HG02623 (cell line): ENCODE data around the gene DYNLRB1.

Experiments
- ATAC-seq: cut with Tn5 transposase; IDR thresholded peaks from one replicate; pipeline ENCODE4 v1.9.1; 2021; ENCODE audit warnings: moderate library complexity; ENCODE audit not compliant: unreplicated experiment

DYNLRB1 gene

GRCh38 chr20:34532756-34533155 is 16.5 kb downstream of the DYNLRB1 start:
- ATAC-seq, result no peak

GRCh38 chr20:34534391-34535165 is 18.4 kb downstream of the DYNLRB1 start:
- no peak for ATAC-seq

GRCh38 chr20:34535301-34535840 is 19.1 kb downstream of the DYNLRB1 start:
- ATAC-seq, result no peak

GRCh38 chr20:34535857-34536256 is 19.6 kb downstream of the DYNLRB1 start:
- ATAC-seq, result no peak

GRCh38 chr20:34536798-34537394 is 20.7 kb downstream of the DYNLRB1 start:
- no peak for ATAC-seq

GRCh38 chr20:34537651-34538050 is 21.4 kb downstream of the DYNLRB1 start:
- no peak for ATAC-seq

- ATAC-seq, result no peak
Observed at GRCh38 chr20:34538671-34539123, 22.5 kb downstream of the DYNLRB1 start.

- no peak for ATAC-seq
Observed at GRCh38 chr20:34539756-34540155, 23.5 kb downstream of the DYNLRB1 start.

GRCh38 chr20:34540596-34541263 is 24.5 kb downstream of the DYNLRB1 start:
- ATAC-seq, result no peak

GRCh38 chr20:34541264-34541901 is 25.2 kb downstream of the DYNLRB1 start:
- ATAC-seq, result no peak

GRCh38 chr20:34541917-34542316 is 25.7 kb downstream of the DYNLRB1 start:
- no peak for ATAC-seq

- no peak for ATAC-seq
Observed at GRCh38 chr20:34542439-34542838, 26.2 kb downstream of the DYNLRB1 start.

- ATAC-seq, result no peak
Observed at GRCh38 chr20:34543463-34544056, 27.3 kb downstream of the DYNLRB1 start.

GRCh38 chr20:34544109-34544796 is 28.0 kb downstream of the DYNLRB1 start:
- no peak for ATAC-seq

GRCh38 chr20:34546751-34547181 is 30.5 kb downstream of the DYNLRB1 start:
- ATAC-seq, result no peak

- no peak for ATAC-seq
Observed at GRCh38 chr20:34547844-34548613, 31.8 kb downstream of the DYNLRB1 start.

GRCh38 chr20:34549291-34549928 is 33.2 kb downstream of the DYNLRB1 start:
- ATAC-seq, result no peak

- no peak for ATAC-seq
Observed at GRCh38 chr20:34549929-34550305, 33.7 kb downstream of the DYNLRB1 start.

GRCh38 chr20:34552569-34552968 is 36.3 kb downstream of the DYNLRB1 start:
- ATAC-seq, result no peak
